HG03095 (cell line): ENCODE results near the gene KASH5.

Experiments used
- ATAC-seq: cut with Tn5 transposase; IDR thresholded peaks from one replicate; pipeline ENCODE4 v1.9.1; 2021; ENCODE audit warnings: moderate library complexity; ENCODE audit not compliant: unreplicated experiment

KASH5 gene

DNA sequence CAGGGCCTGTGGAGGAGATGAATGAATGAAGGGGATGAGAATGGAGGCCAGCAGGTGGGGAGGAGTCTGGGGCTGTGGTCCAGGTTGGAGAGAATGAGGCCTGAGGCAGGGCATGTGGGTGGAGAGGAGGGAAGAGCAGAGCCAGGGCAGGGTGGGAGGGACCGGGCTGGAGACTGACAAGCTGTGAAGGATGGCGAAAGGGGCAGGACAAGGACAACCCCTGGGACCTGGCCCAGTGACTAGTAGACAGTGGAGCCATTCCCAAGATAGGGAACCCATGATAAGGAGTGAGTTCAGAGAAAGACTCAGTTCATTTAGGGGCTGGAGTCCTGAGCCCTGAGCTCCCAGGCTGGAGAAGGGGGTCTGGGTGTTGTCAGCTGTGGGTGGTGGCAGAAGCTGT is 32.2 kb downstream of the KASH5 start:
- ATAC-seq = no peak

DNA sequence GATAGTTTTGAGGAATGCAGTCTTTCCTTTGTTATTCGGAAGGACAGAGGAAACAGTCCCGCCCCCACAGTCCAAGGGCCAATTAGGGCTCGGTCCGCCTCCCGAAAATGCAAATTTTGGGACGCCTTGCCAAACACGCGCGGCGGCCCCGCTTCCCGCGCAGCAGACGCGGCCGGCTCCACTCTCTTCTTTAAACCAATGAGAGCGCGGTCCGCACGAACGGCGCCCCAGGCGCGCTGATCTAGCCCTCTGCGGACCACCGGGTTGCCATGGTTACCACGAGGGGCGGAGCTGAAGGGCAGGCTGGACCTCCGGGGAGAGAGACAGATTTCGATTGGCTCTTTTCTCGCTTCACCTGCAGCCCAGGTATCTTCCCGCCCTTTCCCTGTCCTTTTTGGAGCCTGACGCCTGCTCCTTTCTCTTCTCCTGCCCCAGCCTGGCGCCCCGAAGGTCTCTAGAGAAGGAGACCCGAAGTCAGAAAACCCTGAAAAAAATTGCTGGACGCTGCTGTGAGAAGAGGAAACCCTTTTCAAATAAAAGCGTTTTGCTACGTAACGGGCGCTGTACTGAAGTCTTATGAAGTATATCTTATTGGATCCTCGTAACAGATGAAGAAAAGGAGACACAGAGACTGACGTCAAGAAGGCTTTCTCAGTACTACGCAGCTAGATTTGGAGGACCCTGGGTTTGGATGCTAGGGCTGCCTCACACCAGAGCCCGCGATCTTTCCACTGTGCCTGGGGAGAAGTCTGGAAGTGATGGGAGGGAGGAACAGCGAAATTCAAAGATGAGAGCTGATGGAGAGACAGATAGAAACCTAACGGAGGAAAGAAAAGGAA is 33.2 kb downstream of the KASH5 start:
- no peak for ATAC-seq

DNA sequence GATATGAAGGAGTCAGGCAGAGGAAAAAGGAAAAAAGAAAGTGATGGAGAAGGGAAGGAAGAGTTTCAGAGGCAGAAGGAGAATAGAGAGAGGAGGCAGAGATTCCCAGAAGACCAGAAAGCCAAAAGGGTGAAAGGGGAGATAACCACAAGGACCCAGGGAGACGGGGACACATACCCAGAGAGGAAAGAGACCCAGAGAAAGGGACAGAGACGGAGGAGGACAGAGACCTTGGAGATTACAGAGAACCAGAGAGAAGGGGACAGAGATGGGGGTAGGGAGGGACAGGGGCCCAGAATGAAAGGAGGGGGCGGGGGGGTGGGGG is 33.8 kb downstream of the KASH5 start:
- no peak for ATAC-seq

DNA sequence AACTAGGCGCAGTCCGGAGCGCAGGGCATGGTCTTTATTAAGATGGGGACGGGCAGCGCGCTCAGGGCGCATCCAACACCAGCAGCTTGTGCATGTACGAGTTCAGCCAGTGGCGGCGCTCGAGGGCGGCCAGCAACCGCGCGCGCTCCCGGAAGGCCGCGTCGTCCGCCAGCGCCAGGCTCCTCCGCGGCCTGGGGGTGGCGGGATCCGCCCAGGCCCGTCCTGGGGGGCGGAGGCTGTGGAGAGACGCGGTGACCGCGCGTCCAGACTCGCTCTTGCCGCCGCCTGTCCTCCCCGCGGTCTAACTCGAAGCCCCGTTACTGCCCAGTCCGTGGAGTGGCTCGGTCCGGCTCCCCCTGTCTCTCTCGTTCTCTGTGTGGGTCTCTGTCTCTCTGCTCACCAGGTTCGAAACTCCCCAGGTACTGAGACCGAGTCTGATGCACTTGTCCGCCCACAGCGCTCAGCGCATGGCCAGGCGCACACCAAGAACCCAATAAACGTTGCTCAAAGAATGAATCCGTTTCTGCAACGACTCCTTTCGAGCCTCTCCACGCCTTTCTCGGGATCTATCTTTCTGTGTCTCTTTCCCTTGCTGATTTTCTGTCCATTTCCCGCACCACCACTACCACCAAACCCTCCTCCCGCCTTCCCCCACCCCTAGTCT is 34.5 kb downstream of the KASH5 start:
- no peak for ATAC-seq

DNA sequence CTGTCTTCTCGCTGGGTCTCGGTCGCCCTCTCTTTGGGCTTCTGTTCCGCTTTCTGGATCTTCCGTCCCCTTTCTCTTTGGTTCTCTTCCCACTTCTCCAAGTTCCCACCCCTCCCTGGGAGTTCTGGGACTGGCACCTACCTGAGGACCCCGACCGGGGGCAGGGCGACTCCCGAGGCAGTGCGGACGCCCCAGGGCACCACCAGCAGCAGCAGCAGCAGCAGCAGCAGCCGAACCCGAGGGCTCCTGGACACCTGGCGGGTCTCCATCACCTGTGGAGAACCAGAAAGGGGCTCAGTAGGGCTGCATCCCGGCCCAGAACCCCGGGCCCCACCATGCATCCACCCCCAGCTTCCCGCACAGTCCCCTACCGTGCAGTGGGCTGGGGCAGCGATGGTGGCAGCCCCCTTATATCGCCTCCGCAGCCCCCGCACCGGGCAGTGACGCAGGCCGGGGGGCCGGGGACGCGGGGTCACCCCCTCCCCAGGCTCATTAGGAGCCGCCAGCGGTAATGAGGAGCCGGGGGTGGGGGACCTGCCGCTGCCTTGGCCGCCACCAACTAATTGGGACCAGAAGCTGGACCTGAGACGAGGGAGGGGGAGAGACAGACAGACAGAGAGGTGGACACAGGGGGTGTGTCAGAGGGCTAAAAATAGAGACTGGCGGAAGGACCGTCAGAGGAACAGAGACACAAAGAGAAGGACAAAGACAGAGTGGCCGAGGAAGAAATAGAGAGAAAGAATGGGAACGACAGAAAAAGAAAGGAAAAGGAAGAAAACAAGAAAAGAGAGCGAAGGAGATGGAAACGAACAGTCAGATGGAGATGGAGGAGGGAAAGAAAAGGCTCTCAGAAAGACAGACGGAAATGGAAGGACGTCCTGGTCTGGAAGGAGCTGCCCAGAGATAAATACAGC is 35.3 kb downstream of the KASH5 start, which contains the start of gene PTH2:
Gene PTH2, minus strand, starts transcription at position 371 of the 914 bp plus-strand sequence. Its CDS starts 102 bp downstream, at position 269.
- no peak for ATAC-seq

DNA sequence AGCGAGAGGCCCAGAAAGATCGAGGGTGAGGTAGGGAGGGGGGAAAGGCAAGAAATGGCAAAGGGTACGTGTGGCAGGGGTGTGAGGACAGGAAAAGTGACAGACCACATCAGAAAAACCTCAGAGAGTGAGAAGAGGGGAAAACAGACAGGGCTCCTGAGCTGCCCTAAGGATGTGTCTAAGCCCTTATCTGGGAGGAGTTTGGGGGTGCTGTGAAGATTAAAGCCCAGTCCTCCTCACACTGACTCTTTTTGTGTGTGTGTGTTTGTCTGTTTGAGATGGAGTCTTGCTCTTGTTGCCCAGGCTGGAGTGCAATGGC is 35.9 kb downstream of the KASH5 start:
- ATAC-seq = no peak

DNA sequence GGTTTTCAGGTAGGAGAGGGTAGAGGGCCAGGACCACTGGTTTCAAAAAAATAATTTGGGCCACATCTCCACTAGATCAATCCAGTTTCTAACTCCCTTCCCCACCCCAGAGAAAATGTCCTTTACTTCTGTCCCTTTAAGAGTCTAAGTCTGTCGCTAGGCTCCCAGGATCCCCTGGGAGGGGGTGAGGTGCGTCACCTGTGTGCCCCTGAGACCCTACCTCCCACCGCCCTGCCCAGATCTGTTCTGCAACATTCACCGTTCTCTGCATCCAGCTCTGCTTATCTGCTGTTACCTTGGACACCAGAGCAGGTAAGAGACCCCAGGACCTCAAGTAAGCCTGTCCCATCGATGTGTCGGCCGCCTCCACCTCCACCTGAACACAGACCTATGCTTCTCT is 37.1 kb downstream of the KASH5 start, which contains the start of gene GFY:
Gene GFY, plus strand, starts transcription at position 211 of the 400 bp plus-strand sequence. CDS start 1,043 bp downstream, outside the sequence.
- no peak for ATAC-seq

DNA sequence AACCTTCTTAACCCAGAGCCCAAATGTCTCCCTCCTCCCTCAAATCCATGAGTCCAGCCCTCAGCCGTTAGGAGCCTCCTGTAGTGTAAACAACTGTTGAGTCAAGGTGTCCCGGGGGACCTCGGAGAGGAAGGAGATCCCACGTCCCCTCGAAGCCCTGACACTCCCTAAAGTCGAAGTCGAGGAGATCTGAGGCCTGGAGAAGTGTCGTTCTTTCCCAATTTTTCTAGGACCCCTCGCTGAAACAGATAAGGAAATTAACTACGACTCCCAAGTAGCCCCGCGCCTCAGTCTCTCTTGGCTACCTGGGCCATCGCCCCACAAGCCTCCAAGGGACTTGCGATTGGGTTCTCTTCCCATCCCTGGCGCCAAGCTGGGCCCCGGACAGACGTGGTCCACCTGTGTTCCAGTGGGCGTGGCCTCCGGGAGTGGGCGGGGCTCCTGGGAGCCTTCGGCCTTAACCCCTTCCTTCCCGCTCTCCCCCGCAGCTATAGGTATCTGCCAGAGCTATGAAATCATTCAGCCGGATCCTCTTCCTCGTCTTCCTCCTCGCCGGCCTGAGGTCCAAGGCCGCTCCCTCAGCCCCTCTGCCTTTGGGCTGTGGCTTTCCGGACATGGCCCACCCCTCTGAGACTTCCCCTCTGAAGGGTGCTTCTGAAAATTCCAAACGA is 38.0 kb downstream of the KASH5 start:
- no peak for ATAC-seq

DNA sequence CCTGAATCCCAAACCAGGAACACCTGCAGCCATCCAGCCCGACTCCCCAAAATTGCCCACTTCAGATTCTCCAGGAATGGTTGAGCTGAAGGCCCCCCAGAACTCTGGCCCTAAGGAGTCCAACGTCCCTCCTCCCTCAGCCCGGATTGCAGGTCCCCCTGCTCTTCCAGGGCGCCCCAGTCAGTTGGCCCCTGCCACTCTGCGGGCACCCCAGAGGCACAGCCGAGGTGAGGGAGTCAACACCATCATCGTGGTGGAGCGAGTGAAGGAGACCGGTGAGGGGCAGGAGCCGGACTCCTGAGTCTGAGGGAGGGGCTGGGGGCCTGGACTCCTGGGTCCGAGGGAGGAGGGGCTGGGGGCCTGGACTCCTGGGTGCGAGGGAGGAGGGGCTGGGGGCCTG is 39.3 kb downstream of the KASH5 start:
- no peak for ATAC-seq

DNA sequence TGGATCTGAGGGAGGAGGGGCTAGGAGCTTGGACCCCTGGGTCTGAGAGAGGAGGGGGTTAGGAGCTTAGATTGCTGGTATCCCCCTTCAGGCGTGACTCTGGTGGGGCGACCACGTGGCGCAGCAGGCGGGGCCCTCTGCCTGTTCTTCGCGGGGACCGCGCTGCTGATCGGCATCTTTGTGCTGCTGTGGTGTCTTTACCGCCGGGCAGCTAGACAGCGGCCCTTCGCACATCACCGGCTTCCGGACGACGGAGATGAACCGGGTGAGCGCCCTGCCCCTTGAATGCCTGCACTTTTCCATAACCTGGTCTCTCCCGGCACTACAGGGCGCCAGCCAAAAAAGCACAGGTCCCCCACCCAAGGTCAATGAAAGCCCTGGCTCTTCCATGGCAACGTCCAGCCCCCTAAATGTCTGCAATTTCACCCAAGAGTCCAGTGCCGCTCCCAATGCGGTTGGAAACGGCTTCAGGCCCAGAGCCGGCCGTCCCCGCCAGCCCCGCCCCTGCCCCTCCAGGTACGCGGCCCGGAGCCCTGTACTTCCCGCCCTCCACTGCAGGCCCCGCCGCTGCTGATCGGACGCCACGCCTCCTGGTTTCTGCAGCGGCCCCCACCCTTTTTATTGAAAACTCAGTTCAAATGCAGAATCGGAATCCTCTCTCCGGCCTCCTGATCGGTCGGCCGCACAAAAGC is 40.0 kb downstream of the KASH5 start:
- ATAC-seq = no peak

DNA sequence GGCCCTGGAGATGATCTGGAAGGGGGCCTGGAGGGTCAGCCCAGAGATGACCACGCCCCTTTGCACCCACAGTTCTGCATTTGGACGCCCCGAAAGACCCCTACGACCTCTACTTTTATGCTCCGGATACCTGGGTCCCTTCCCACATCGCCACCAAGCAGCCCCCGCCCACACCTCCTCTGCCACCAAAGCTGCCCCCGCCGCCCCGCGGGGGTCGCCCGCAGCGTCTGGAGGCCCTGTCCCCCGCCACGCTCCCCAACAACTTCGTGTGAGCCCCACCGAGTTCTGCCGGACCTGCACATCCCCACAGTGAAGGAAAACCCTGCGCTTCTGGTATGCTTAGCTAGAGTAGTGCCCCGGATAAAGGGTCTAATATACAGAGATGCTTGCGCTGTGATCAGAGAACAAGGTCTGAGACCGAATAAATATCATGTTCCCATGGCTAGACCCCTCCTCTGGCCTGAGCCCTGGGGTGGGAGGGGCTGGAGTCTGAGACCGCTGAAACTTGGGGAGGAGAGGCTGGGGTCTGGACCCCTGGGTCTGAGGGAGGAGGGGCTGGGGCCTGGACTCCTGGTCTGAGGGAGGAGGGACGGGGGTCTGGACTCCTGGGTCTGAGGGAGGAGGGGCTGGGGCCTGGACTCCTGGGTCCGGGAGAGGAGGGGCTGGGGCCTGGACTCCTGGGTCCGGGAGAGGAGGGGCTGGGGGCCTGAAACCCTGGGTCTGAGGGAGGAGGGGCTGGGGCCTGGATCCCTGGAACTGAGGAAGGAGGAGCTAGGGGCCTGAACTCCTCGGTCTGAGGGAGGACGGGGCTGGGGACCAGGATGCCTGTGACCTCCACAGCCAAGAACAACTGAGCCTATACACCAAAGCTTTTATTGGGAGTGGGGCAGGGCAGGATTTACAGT is 40.8 kb downstream of the KASH5 start:
- no peak for ATAC-seq

DNA sequence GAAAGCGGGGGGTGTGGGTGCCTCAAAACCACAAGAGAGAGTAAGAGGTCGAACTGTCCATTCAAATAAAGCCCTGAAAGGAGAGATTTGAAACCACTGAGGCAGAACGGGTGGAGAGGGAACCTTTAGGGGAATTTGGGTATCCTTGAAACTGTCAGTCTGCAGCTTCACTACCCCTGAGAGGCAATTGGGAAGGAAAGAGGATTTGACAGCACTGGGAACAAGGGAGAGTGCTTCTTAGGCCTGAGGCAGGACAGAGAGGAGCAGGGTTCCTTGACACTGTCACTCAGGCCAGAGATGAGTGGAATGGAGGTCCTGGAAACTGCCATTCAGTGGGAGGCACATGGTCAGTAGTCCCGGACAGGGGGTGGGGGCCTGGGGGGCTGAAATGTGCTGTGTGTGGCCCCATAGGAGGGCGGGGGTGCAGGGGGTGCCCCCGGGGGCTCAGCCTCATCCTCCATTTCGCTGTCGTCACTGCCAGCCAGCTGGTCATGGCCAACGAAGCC is 42.2 kb downstream of the KASH5 start:
- no peak for ATAC-seq

DNA sequence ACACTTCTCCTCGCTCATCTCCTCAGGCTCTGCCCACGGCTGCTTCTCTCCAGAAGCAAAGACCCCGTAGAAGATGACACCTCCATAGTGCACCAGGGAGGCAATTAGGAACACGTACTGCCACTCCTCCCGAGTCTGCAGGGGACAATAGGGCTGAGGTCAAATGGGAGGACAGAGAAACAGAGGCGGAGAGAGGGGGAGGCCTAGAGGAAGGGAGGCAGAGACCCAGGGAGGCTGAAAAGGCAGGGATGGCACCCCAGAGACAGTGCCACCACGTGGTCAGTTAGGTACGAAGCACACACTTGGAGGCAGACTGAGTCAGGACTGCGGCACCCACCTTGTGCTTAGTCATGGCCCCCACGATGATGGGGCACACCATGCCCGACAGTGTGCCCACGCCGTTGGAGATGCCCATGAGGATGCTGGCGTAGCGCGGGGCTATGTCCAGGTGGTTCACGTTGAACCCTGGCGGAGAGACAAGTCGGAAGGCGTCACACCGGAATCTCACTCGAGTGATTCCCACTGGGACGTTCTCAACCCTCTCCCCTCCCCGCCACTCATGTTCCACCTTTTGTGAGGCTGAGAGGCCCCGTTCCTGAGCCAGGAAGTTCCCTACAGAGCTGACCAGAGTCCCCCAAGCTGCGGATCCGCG is 42.8 kb downstream of the KASH5 start:
- ATAC-seq = no peak

DNA sequence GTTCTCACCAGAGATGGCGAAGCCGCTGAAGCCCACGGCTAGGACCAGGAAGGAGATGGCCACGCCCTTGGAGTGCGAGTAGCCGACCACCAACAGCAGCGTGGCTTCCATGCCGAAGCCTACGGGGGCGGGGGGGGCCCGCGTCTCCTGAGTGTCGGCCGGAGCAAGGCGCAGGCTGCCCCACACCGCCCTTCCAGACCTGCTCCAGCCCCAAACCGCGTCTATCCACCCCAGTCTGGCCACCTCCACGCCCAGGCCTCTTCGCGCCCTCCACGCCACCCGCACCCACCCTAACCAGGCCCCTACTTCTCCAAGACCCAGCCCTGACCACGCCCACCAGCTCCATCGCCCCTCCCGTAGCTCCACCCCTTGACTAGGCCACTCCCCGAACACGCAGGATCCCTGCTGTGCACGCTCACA is 43.3 kb downstream of the KASH5 start:
- no peak for ATAC-seq

DNA sequence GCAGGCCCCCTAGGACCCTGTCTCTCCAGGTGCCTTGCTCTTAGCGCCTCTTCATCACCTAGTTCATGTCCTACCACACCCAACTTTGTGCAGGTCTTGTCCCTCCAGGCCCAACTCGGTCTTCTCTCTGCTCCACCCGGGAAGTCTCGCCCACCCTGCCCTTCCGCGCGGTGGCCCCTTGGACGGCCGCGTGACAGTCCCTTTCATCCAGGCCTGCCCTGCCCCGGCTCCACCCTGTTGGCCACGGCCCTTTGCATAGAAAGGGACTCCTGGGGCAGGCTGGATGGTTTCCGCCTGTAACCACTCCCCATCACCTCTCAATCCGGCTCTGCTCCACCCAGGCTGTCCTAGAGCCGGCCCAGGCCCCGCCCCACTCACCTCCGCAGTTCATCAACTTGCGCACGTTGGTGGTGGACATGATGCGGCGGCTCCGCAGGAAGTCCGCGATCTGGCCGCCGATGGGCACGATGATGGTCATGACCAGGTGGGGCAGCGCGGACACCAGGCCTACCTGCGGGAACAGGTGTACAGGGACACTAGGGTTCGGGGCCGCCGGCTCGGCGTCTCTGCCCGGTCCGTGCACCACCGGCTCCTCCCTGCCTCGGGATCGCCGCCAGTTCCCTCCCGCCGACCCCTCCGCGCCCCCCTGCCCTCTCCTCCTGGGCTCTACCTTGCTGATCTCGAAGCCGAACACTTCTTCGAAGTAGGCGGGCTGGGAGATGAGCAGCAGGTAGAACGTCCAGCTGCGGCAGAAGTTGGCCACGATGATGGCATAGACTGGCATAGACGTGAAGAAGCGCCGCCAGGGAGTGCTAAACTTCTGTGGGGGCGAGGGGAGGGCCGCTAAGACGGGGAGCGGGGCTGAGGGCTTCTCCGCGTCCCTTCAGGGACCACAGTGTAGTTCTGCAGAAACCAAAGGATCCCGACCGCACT is 44.4 kb downstream of the KASH5 start:
- no peak for ATAC-seq

DNA sequence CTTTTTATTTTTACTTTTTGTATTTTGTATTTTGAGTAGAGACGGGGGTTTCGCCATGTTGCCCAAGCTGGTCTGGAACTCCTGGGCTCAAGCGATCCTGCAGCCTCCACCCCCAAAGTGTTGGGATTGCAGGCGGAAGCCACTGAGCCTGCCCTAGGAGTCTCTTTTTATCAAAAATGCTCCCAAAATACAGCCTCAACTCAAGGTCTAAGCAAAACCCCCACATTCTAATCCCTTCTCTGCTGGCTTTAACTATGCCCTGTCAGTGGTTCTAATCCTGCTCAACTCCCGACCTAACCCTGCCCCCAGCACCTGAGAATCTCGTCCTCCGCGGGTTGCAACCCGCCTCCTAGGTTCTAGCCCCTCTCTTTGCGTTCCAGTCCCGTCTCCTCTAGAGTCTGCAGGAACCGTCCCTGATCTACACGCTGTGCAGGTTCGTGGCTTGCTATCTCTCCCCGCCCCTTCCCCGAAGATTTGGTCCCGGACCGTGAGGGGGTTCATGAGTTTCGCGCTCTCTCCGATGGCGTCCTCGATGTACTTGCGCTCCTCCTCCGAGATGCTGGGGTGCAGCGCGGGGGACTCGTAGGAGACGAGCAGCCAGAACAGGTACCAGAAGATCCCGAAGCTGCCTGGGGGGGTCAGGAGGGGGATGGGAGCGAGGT is 45.3 kb downstream of the KASH5 start:
- no peak for ATAC-seq
